WTC11 (cell line): ENCODE results near the gene APOD.

Experiments used
- CBFB ChIP-seq: sonication (generic); formaldehyde crosslinking; IDR thresholded peaks from 2 replicates; pipeline ENCODE4 v1.8.1; 2022; ENCODE audit warnings: mild to moderate bottlenecking, low read depth, missing genetic modification reagents
- ELF4 ChIP-seq: sonication (generic); formaldehyde crosslinking; IDR thresholded peaks from 2 replicates; pipeline ENCODE4 v1.8.1; 2022; ENCODE audit warnings: low read depth, mild to moderate bottlenecking, moderate library complexity, missing genetic modification reagents
- NR3C1 ChIP-seq: sonication (generic); formaldehyde crosslinking; conservative IDR thresholded peaks from 2 replicates; pipeline ENCODE4 v1.8.1; 2023; ENCODE audit warnings: low read depth, mild to moderate bottlenecking, missing genetic modification reagents
- TF ChIP-seq, protein P1 (sequence below): fragments of 250-450 bp; sonication (Bioruptor Pico); IDR thresholded peaks from 2 replicates; pipeline ENCODE4 v2.1.2; 2022; ENCODE audit warnings: mild to moderate bottlenecking, moderate library complexity
- TF ChIP-seq, protein P2 (sequence below): fragments of 200-600 bp; IDR thresholded peaks from 2 replicates; pipeline ENCODE4 v1.8.0; 2022; ENCODE audit warnings: antibody characterized with exemption
- TF ChIP-seq, protein P3 (sequence below): sonication (generic); formaldehyde crosslinking; IDR thresholded peaks from 2 replicates; pipeline ENCODE4 v1.8.1; 2023; ENCODE audit warnings: mild to moderate bottlenecking, moderate library complexity, missing genetic modification reagents
- TF ChIP-seq, protein P4 (sequence below): sonication (generic); formaldehyde crosslinking; IDR thresholded peaks from 2 replicates; pipeline ENCODE4 v1.8.1; 2023; ENCODE audit warnings: mild to moderate bottlenecking, missing genetic modification reagents, borderline replicate concordance
- TF ChIP-seq, protein P5 (sequence below): sonication (generic); formaldehyde crosslinking; IDR thresholded peaks from 2 replicates; pipeline ENCODE4 v1.8.0; 2022; ENCODE audit warnings: mild to moderate bottlenecking, missing genetic modification reagents

DNA sequence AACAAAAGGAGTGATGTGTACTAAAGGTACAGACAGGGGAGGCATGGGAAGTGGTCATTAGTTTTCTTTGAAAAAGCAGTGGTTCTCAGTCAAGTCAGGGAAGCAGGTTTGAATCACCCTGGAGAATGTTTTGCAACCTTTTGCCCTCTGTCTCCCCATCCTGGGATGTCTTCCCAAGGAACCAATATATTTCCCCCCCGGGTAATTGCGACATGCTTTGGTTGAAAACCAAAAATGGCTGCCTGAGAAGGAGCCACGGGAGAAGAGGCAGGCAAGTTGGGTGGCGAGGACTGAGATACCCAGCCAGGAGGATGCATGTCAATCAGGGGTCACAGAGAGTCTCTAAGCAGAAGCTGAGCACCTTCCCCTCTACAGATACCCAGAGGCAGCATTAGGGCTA, 20.4 kb downstream of the APOD start:
- TF ChIP-seq NR3C1 (CRISPR knock-in tag), result no peak
- TF ChIP-seq, protein P1, sequence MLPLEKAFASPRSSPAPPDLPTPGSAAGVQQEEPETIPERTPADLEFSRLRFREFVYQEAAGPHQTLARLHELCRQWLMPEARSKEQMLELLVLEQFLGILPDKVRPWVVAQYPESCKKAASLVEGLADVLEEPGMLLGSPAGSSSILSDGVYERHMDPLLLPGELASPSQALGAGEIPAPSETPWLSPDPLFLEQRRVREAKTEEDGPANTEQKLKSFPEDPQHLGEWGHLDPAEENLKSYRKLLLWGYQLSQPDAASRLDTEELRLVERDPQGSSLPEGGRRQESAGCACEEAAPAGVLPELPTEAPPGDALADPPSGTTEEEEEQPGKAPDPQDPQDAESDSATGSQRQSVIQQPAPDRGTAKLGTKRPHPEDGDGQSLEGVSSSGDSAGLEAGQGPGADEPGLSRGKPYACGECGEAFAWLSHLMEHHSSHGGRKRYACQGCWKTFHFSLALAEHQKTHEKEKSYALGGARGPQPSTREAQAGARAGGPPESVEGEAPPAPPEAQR, result no peak
- TF ChIP-seq, protein P2, sequence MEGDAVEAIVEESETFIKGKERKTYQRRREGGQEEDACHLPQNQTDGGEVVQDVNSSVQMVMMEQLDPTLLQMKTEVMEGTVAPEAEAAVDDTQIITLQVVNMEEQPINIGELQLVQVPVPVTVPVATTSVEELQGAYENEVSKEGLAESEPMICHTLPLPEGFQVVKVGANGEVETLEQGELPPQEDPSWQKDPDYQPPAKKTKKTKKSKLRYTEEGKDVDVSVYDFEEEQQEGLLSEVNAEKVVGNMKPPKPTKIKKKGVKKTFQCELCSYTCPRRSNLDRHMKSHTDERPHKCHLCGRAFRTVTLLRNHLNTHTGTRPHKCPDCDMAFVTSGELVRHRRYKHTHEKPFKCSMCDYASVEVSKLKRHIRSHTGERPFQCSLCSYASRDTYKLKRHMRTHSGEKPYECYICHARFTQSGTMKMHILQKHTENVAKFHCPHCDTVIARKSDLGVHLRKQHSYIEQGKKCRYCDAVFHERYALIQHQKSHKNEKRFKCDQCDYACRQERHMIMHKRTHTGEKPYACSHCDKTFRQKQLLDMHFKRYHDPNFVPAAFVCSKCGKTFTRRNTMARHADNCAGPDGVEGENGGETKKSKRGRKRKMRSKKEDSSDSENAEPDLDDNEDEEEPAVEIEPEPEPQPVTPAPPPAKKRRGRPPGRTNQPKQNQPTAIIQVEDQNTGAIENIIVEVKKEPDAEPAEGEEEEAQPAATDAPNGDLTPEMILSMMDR, result no peak
- TF ChIP-seq, protein P3, sequence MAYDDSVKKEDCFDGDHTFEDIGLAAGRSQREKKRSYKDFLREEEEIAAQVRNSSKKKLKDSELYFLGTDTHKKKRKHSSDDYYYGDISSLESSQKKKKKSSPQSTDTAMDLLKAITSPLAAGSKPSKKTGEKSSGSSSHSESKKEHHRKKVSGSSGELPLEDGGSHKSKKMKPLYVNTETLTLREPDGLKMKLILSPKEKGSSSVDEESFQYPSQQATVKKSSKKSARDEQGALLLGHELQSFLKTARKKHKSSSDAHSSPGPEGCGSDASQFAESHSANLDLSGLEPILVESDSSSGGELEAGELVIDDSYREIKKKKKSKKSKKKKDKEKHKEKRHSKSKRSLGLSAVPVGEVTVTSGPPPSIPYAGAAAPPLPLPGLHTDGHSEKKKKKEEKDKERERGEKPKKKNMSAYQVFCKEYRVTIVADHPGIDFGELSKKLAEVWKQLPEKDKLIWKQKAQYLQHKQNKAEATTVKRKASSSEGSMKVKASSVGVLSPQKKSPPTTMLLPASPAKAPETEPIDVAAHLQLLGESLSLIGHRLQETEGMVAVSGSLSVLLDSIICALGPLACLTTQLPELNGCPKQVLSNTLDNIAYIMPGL (CRISPR knock-in tag), result no peak
- TF ChIP-seq, protein P4, sequence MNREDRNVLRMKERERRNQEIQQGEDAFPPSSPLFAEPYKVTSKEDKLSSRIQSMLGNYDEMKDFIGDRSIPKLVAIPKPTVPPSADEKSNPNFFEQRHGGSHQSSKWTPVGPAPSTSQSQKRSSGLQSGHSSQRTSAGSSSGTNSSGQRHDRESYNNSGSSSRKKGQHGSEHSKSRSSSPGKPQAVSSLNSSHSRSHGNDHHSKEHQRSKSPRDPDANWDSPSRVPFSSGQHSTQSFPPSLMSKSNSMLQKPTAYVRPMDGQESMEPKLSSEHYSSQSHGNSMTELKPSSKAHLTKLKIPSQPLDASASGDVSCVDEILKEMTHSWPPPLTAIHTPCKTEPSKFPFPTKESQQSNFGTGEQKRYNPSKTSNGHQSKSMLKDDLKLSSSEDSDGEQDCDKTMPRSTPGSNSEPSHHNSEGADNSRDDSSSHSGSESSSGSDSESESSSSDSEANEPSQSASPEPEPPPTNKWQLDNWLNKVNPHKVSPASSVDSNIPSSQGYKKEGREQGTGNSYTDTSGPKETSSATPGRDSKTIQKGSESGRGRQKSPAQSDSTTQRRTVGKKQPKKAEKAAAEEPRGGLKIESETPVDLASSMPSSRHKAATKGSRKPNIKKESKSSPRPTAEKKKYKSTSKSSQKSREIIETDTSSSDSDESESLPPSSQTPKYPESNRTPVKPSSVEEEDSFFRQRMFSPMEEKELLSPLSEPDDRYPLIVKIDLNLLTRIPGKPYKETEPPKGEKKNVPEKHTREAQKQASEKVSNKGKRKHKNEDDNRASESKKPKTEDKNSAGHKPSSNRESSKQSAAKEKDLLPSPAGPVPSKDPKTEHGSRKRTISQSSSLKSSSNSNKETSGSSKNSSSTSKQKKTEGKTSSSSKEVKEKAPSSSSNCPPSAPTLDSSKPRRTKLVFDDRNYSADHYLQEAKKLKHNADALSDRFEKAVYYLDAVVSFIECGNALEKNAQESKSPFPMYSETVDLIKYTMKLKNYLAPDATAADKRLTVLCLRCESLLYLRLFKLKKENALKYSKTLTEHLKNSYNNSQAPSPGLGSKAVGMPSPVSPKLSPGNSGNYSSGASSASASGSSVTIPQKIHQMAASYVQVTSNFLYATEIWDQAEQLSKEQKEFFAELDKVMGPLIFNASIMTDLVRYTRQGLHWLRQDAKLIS, result no peak
- TF ChIP-seq ELF4 (CRISPR knock-in tag), result no peak
- TF ChIP-seq CBFB (CRISPR knock-in tag), result no peak
- TF ChIP-seq, protein P5, sequence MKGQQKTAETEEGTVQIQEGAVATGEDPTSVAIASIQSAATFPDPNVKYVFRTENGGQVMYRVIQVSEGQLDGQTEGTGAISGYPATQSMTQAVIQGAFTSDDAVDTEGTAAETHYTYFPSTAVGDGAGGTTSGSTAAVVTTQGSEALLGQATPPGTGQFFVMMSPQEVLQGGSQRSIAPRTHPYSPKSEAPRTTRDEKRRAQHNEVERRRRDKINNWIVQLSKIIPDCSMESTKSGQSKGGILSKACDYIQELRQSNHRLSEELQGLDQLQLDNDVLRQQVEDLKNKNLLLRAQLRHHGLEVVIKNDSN (CRISPR knock-in tag), result no peak
